Tibial nerve (tissue), 4 donors: Measurements from ENCODE around the gene CFAP44.

Source experiments
- CTCF ChIP-seq, 5 experiments: fragments of 200-600 bp in 3 of 5; fragments of 450-650 bp in 2 of 5; sonication (generic) in 3 of 5; IDR thresholded peaks; one replicate each; pipeline ENCODE4 v1.5.1; 2016 to 2019; ENCODE audit warnings: antibody characterized with exemption in 5 of 5, mild to moderate bottlenecking in 3 of 5, moderate library complexity in 2 of 5
- EP300 ChIP-seq, 2 donors: sonication (generic); formaldehyde crosslinking; IDR thresholded peaks; one replicate each; pipeline ENCODE4 v1.6.1; 2017; ENCODE audit warnings: antibody characterized with exemption in 2 of 2, mild to moderate bottlenecking in 1 of 2
- POLR2A ChIP-seq, 2 donors: fragments of 450-650 bp; IDR thresholded peaks; one replicate each; pipeline ENCODE4 v1.6.1; 2017; ENCODE audit warnings: antibody characterized with exemption in 2 of 2, mild to moderate bottlenecking in 2 of 2, moderate library complexity in 2 of 2

GRCh38 chr3:113409676-113410075 is 31.6 kb downstream of the CFAP44 start:
- TF ChIP-seq CTCF (IDR thresholded peaks at IDR 0.05) (no peak), POLR2A (IDR thresholded peaks at IDR 0.05) (no peak), EP300 (IDR thresholded peaks at IDR 0.05) (no peak)
